RWPE2 (cell line): ENCODE results near the gene MACROD2.

Source experiments
- ATAC-seq: fragments of 200-7000 bp; cut with Tn5 transposase; 3 replicates; pipeline ENCODE4 v1.9.1; 2021; ENCODE audit warnings: low read depth
- DNase-seq: peaks from one replicate; pipeline ENCODE4 v3.0.0-alpha.2; 2020; ENCODE audit warnings: low spot score
- H3K27ac ChIP-seq: fragments of 450-650 bp; 2 replicates; pipeline ENCODE4 v1.5.1; 2017; ENCODE audit warnings: mild to moderate bottlenecking; ENCODE audit not compliant: poor library complexity, severe bottlenecking
- H3K27me3 ChIP-seq: fragments of 250-450 bp; sonication (Bioruptor Pico); 2 replicates; pipeline ENCODE4 v1.5.1; 2021; ENCODE audit warnings: mild to moderate bottlenecking, moderate library complexity; ENCODE audit not compliant: insufficient read depth, poor library complexity, severe bottlenecking
- H3K36me3 ChIP-seq: fragments of 250-450 bp; sonication (Bioruptor Pico); 2 replicates; pipeline ENCODE4 v1.5.1; 2020; ENCODE audit warnings: low read depth, mild to moderate bottlenecking, moderate library complexity
- H3K4me1 ChIP-seq: fragments of 250-450 bp; sonication (Bioruptor Pico); 2 replicates; pipeline ENCODE4 v1.5.1; 2021; ENCODE audit warnings: mild to moderate bottlenecking, moderate library complexity; ENCODE audit not compliant: insufficient read depth, poor library complexity, severe bottlenecking
- H3K4me3 ChIP-seq: fragments of 250-450 bp; sonication (Bioruptor Pico); 2 replicates; pipeline ENCODE4 v1.5.1; 2021; ENCODE audit warnings: mild to moderate bottlenecking, moderate library complexity; ENCODE audit not compliant: severe bottlenecking
- H3K9me3 ChIP-seq: fragments of 250-450 bp; sonication (Bioruptor Pico); 2 replicates; pipeline ENCODE4 v1.5.1; 2021; ENCODE audit warnings: mild to moderate bottlenecking, moderate library complexity; ENCODE audit not compliant: severe bottlenecking
- TF ChIP-seq, protein P1 (sequence below): fragments of 450-650 bp; IDR thresholded peaks from one replicate; pipeline ENCODE4 v1.5.1; 2017; ENCODE audit warnings: mild to moderate bottlenecking, moderate library complexity; ENCODE audit not compliant: poor library complexity, severe bottlenecking

Gene MACROD2

DNA sequence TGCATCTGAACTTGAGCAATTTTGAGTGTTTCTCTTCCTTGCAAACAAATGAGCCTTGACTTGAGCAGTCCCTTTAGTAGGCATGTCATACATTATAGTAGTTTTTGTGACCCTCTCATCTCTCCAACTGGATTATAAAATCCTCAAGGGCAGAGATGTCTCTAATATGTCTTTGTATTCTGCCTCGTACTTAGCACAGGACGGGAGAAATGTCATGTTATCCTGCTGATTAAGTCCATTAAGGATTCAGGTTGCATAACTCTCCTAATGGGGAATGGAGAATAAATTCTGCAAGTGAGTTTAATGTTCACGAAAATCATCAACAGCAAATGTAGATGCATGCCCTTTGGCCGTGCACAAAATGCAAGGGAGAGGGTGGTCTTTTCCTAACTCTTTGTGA, 1635.0 kb downstream of the MACROD2 start:
- Histone ChIP-seq H3K36me3 (no peaks in the 10 kb centered on the region), H3K4me3 (no peak overlapping the region), H3K9me3 (no peaks in the 10 kb centered on the region), H3K27ac (no peak overlapping the region), H3K27me3 (no peaks in the 10 kb centered on the region), H3K4me1 (no peaks in the 10 kb centered on the region)
- no peak for ATAC-seq
- no peak for DNase-seq
- TF ChIP-seq, protein P1, sequence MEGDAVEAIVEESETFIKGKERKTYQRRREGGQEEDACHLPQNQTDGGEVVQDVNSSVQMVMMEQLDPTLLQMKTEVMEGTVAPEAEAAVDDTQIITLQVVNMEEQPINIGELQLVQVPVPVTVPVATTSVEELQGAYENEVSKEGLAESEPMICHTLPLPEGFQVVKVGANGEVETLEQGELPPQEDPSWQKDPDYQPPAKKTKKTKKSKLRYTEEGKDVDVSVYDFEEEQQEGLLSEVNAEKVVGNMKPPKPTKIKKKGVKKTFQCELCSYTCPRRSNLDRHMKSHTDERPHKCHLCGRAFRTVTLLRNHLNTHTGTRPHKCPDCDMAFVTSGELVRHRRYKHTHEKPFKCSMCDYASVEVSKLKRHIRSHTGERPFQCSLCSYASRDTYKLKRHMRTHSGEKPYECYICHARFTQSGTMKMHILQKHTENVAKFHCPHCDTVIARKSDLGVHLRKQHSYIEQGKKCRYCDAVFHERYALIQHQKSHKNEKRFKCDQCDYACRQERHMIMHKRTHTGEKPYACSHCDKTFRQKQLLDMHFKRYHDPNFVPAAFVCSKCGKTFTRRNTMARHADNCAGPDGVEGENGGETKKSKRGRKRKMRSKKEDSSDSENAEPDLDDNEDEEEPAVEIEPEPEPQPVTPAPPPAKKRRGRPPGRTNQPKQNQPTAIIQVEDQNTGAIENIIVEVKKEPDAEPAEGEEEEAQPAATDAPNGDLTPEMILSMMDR = no peak

DNA sequence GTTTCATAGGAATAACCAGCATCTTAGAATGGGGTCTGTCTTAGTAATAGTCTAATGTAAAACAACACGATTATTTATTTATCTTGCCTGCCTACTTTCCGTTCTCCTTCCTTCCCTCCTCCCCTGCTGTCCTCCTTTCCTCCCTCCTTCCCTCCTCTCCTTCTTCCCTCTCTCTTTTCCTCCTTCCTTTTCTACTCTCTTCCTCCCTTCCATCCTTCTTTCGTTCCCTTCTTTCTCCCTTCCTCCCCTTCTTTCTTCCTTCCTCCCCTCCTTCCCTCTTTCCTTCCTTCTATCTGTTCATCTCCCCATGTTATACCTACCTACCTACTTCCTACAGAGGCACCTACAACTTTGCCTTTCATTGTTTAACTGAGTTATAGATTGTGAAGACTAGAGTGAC, 1637.4 kb downstream of the MACROD2 start:
- ATAC-seq (no peak), DNase-seq (no peak)
- Histone ChIP-seq H3K27me3 (no peaks in the 10 kb centered on the region), H3K27ac (no peak overlapping the region), H3K9me3 (no peaks in the 10 kb centered on the region), H3K4me1 (no peaks in the 10 kb centered on the region), H3K36me3 (no peaks in the 10 kb centered on the region), H3K4me3 (no peak overlapping the region)
- TF ChIP-seq, protein P1 = no peak

DNA sequence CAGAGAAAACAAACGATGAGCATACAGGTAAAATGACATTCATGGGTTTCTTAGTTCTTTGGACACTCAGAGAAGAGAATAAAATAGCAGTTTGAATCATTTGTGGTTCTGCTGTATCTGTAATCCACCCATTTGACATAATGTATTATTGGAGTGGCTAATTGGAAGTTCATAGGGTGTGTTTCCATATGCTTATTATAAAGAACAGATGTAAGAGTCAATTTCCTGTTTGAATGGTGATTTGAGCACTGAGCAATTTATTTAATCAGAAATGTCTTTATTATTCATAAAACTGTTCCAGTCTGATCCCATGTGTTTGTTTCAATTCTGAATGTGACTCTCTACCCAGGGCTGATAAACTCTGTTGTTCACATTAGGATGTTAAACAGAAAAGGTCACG, 1638.8 kb downstream of the MACROD2 start:
- Histone ChIP-seq H3K36me3 (no peaks in the 10 kb centered on the region), H3K27ac (no peak overlapping the region), H3K4me3 (no peak overlapping the region), H3K9me3 (no peaks in the 10 kb centered on the region), H3K27me3 (no peaks in the 10 kb centered on the region), H3K4me1 (no peaks in the 10 kb centered on the region)
- ATAC-seq (no peak), DNase-seq (no peak)
- TF ChIP-seq, protein P1 = no peak

DNA sequence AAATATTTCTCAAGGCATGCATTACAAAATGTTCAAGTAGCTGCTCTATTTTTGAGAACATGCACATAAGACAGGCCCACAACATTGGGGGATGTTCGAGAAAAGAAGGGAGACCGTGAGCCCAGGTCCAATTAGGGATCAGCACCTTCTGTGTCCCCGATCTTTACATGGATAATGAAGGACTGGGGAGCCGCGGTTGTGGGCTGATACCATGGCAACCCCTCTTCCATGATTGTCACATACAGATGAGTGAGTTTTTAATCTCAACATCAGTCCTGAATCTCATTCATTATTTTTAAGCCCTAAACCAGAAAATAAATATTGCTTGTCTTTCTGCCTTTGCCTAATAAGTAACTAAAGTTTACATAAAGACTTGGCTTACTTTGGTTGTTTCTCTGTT, 1642.2 kb downstream of the MACROD2 start:
- no peak overlapping the region for H3K4me3 ChIP-seq
- ATAC-seq (no peak), DNase-seq (no peak)
- no peaks in the 10 kb centered on the region for H3K4me1 ChIP-seq
- H3K36me3 ChIP-seq = no peaks in the 10 kb centered on the region
- no peak overlapping the region for H3K27ac ChIP-seq
- H3K27me3 ChIP-seq = no peaks in the 10 kb centered on the region
- TF ChIP-seq, protein P1 = no peak
- H3K9me3 ChIP-seq = no peaks in the 10 kb centered on the region

DNA sequence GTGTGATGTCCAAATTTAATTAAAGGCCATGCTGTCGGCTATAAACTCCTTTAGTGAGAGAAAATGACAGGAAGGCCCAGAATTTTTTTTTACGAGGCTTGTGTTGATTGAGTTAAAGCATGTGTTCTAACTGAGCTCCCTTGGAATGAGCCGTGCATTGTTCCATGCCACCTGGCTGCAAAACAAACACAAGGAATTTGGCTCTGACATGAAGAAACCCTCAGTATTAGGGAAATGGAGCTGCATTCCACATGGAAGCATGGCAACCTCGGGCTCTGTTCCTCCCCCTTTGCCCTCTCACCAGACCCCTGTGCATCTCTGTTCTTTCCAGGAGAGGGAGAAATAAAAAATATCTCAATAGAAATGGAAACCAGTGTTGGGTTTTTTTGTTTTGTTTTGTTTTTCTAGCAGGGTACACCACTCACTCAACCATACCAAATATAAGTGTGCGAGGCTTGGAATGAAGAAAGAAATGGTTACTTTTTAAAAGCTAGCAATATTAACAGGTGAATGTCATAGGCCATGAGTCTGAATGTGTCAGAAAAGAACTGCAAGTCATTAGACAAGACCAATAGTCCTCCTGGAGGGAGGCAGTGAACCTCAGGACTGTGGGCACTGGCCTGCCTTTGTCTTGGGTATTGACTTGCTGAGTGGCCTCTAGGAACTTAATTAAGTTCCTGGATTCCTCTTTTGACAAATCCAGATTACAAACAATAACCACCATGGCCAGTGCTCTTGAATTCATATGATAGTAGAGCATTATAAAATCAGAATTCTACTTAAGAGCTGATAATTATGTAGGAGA, 1642.8 kb downstream of the MACROD2 start:
- H3K27ac ChIP-seq = no peak overlapping the region
- H3K4me1 ChIP-seq = no peaks in the 10 kb centered on the region
- ATAC-seq (no peak), DNase-seq (no peak)
- TF ChIP-seq, protein P1 = no peak
- no peak overlapping the region for H3K4me3 ChIP-seq
- H3K27me3 ChIP-seq = no peaks in the 10 kb centered on the region
- no peaks in the 10 kb centered on the region for H3K9me3 ChIP-seq
- no peaks in the 10 kb centered on the region for H3K36me3 ChIP-seq
